22Rv1 (cell line): Measurements from ENCODE around the gene ESRRA.

Experiments
- H3K27ac ChIP-seq: fragments of 450-650 bp; 2 replicates; pipeline ENCODE4 v1.5.1; 2017
- CTCF ChIP-seq: fragments of 450-650 bp; IDR thresholded peaks from 2 replicates; pipeline ENCODE4 v1.5.1; 2017; ENCODE audit warnings: mild to moderate bottlenecking
- ZFX ChIP-seq: fragments of 450-650 bp; IDR thresholded peaks from 2 replicates; pipeline ENCODE4 v1.6.1; 2017; ENCODE audit warnings: antibody characterized with exemption, borderline replicate concordance

Gene ESRRA

GRCh38 chr11:64304316-64305072 is 830 bp upstream of the ESRRA start:
- TF ChIP-seq ZFX (no peak), CTCF (peak; percentile 92)
- H3K27ac ChIP-seq: peak overlapping the region; percentile 99

- TF ChIP-seq CTCF (peak; percentile 58), ZFX (no peak)
- peak overlapping the region; percentile 99 for H3K27ac ChIP-seq
Measured at GRCh38 chr11:64305691-64306562, 603 bp downstream of the ESRRA start.

- TF ChIP-seq ZFX (no peak), CTCF (no peak)
- H3K27ac ChIP-seq: peak overlapping the region; percentile 99
Measured at GRCh38 chr11:64306563-64306875, 1.2 kb downstream of the ESRRA start.

GRCh38 chr11:64306876-64307622 is 1.7 kb downstream of the ESRRA start:
- TF ChIP-seq CTCF (no peak), ZFX (no peak)
- H3K27ac ChIP-seq: peak overlapping the region; percentile 99

- peak overlapping the region; percentile 99 for H3K27ac ChIP-seq
Measured at GRCh38 chr11:64307795-64308194, 2.5 kb downstream of the ESRRA start.

- H3K27ac ChIP-seq: no peak overlapping the region
- TF ChIP-seq CTCF: no peak
- no peak for TF ChIP-seq ZFX
Measured at GRCh38 chr11:64312947-64313346, 7.6 kb downstream of the ESRRA start.

GRCh38 chr11:64313491-64314145 is 8.3 kb downstream of the ESRRA start:
- no peak overlapping the region for H3K27ac ChIP-seq
- TF ChIP-seq ZFX: no peak
- no peak for TF ChIP-seq CTCF
